ENCODE results near the gene IFT20. TPM values are rescaled to one million over a fixed set of nuclear protein-coding genes. Genes with fewer than 3 reads are reported as not detected.
A peak's percentile ranks its signal among the peaks of the same experiment; 100 is the strongest.

IFT20 gene
- total RNA-seq, 2 experiments from 2014 or later = 52.6 to 53.1 TPM

DNA sequence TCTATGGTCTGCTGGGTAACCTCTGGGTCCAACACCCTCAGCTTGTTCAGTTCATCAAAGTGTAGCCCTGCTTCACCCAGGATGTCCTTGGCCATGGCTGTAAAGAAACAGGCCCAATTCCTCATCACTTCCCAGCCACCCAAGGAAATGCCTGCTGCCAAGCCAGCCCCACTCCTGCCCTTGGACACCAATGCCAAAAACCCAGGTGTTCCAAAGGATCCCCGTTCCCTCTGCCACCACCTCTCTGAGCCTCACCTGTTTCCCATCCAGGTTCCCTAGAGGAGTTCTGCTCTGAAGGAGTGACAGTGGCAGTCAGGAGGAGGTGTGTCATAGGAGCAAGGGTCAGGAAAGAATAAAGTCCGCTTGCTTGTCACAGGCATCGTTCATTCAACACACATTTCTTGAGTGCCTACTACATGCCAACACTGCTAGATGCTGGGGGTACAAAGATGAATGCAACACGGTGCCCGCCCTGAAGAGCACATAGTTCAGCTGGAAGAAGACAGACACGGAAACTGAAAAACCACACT is 3.3 kb downstream of the IFT20 start:
- Mint-ChIP-seq H3K27ac (no peak overlapping the region), H3K9me3 (no peaks in the 10 kb centered on the region), H3K4me3 (peak overlapping the region; percentile 76), H3K36me3 (ENCODE audit: low read depth) (peaks cover 60% of the 10 kb centered on the region), H3K4me1 (ENCODE audit: low read depth) (peaks cover 40% of the 10 kb centered on the region), H3K27me3 (no peaks in the 10 kb centered on the region)
- H3K27me3 ChIP-seq (ENCODE audit: control insufficient read depth in 1 of 2, insufficient read depth in 2 of 2, low read length in 2 of 2) = no peaks in the 10 kb centered on the region
- intact Hi-C loops (cut with DNase I, micrococcal nuclease) = loop anchor here in 1 of 2 experiments (10.0 kb wide), 2 partner anchors 313 to 513 kb away; partner anchors contain the start of genes BLTP2 and FAM222B
- ChIA-PET POLR2A (interaction anchor here (2.1 kb wide), 1 partner anchor 13 kb away, joined by 7 read pairs; the partner anchor contains the start of gene TMEM97), CTCF (interaction anchor here (1.6 kb wide), 1 partner anchor 26 kb away, joined by 6 read pairs; no protein-coding TSS in a partner anchor)
- H3K36me3 ChIP-seq (ENCODE audit: insufficient read depth, low read length) = peaks cover 42% of the 10 kb centered on the region
- ATAC-seq (ENCODE audit: poor library complexity) (no peak), DNase-seq (no peak)
- TF ChIP-seq, protein P1, sequence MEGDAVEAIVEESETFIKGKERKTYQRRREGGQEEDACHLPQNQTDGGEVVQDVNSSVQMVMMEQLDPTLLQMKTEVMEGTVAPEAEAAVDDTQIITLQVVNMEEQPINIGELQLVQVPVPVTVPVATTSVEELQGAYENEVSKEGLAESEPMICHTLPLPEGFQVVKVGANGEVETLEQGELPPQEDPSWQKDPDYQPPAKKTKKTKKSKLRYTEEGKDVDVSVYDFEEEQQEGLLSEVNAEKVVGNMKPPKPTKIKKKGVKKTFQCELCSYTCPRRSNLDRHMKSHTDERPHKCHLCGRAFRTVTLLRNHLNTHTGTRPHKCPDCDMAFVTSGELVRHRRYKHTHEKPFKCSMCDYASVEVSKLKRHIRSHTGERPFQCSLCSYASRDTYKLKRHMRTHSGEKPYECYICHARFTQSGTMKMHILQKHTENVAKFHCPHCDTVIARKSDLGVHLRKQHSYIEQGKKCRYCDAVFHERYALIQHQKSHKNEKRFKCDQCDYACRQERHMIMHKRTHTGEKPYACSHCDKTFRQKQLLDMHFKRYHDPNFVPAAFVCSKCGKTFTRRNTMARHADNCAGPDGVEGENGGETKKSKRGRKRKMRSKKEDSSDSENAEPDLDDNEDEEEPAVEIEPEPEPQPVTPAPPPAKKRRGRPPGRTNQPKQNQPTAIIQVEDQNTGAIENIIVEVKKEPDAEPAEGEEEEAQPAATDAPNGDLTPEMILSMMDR (IDR thresholded peaks at IDR 0.05) = no peak
- peaks cover 35% of the 10 kb centered on the region for H3K4me1 ChIP-seq (ENCODE audit: insufficient read depth, low read length)
- H3K9me3 ChIP-seq (ENCODE audit: control insufficient read depth in 1 of 2, insufficient read depth in 1 of 2, low read length in 2 of 2) = no peaks in the 10 kb centered on the region
- H3K4me3 ChIP-seq (ENCODE audit: low read length) = no peak overlapping the region
- H3K27ac ChIP-seq (ENCODE audit: low read depth in 1 of 2, low read length in 2 of 2) = no peak overlapping the region

DNA sequence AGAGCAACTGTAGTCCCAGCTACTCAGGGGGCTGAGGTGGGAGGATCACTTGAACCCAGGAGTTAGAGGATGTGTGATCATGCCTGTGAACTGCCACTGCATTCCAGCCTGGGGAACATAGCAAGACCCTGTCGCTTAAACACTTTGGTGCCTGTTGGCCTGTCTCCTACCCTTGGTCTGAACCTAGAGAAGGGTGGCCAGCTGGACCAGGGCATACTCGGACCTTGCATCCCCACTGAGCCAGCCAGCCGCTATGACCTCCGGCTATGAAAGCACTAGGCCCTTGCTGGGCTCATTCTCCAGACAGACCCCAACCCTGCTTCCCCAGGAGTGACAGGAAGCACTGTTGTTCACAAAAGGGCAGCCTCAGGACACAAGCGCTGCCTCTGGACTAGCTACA is 4.6 kb downstream of the IFT20 start:
- peaks cover 28% of the 10 kb centered on the region for H3K4me1 Mint-ChIP-seq (ENCODE audit: low read depth)
- no peak for ATAC-seq (ENCODE audit: poor library complexity)
- no peak overlapping the region for H3K4me3 Mint-ChIP-seq
- H3K4me1 ChIP-seq (ENCODE audit: insufficient read depth, low read length) = peaks cover 22% of the 10 kb centered on the region
- intact Hi-C loops (cut with DNase I, micrococcal nuclease) = loop anchor here in 1 of 2 experiments (10.0 kb wide), 2 partner anchors 314 to 514 kb away; partner anchors contain the start of genes BLTP2 and FAM222B
- no peak overlapping the region for H3K4me3 ChIP-seq (ENCODE audit: low read length)
- H3K27ac Mint-ChIP-seq = no peak overlapping the region
- no peak overlapping the region for H3K27ac ChIP-seq (ENCODE audit: low read depth in 1 of 2, low read length in 2 of 2)
- H3K36me3 Mint-ChIP-seq (ENCODE audit: low read depth) = peaks cover 69% of the 10 kb centered on the region
- DNase-seq = no peak
- TF ChIP-seq, protein P1 (IDR thresholded peaks at IDR 0.05) = no peak
- ChIA-PET CTCF (interaction anchor here (1.6 kb wide), 1 partner anchor 28 kb away, joined by 6 read pairs; no protein-coding TSS in a partner anchor), POLR2A (interaction anchor here (2.1 kb wide), 1 partner anchor 12 kb away, joined by 7 read pairs; the partner anchor contains the start of gene TMEM97)
- H3K27me3 Mint-ChIP-seq = no peaks in the 10 kb centered on the region
- no peaks in the 10 kb centered on the region for H3K9me3 ChIP-seq (ENCODE audit: control insufficient read depth in 1 of 2, insufficient read depth in 1 of 2, low read length in 2 of 2)
- no peaks in the 10 kb centered on the region for H3K9me3 Mint-ChIP-seq
- no peaks in the 10 kb centered on the region for H3K27me3 ChIP-seq (ENCODE audit: control insufficient read depth in 1 of 2, insufficient read depth in 2 of 2, low read length in 2 of 2)
- peaks cover 42% of the 10 kb centered on the region for H3K36me3 ChIP-seq (ENCODE audit: insufficient read depth, low read length)

DNA sequence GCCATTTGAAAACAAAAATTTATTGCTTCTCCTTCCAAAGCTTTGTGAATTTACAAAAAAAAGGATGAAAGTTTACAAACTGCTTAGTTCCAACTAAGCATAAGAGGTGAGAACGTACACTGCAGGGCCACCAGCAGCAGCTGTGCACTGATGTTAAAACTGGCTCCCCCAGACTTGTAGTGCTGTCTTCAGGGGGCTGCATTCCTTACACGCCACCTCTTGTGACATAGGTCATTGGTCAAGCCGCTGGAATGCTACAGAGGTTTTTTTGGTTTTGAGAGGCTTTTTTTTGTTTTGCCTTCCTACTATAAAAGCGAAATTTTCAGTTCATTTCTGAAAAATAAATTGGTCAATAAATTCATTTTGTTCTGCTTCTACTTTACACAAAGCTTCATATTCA is 6.9 kb downstream of the IFT20 start:
- CTCF ChIA-PET = no interaction called here
- no peak overlapping the region for H3K27ac ChIP-seq (ENCODE audit: low read depth in 1 of 2, low read length in 2 of 2)

More for the DNA sequence above, 6.9 kb downstream of the IFT20 start:
- H3K36me3 Mint-ChIP-seq (ENCODE audit: low read depth) = peaks cover 59% of the 10 kb centered on the region
- intact Hi-C loops (cut with DNase I, micrococcal nuclease) = no loop called here
- no peak for ATAC-seq (ENCODE audit: poor library complexity)
- H3K4me1 Mint-ChIP-seq (ENCODE audit: low read depth) = peaks cover 9% of the 10 kb centered on the region
- no peaks in the 10 kb centered on the region for H3K27me3 Mint-ChIP-seq
- peaks cover 3% of the 10 kb centered on the region for H3K4me1 ChIP-seq (ENCODE audit: insufficient read depth, low read length)
- no peak overlapping the region for H3K4me3 Mint-ChIP-seq
- no peaks in the 10 kb centered on the region for H3K9me3 ChIP-seq (ENCODE audit: control insufficient read depth in 1 of 2, insufficient read depth in 1 of 2, low read length in 2 of 2)
- no peak overlapping the region for H3K27ac Mint-ChIP-seq
- peaks cover 42% of the 10 kb centered on the region for H3K36me3 ChIP-seq (ENCODE audit: insufficient read depth, low read length)
- no peak overlapping the region for H3K4me3 ChIP-seq (ENCODE audit: low read length)
- H3K9me3 Mint-ChIP-seq = no peaks in the 10 kb centered on the region
- DNase-seq = no peak
- no peaks in the 10 kb centered on the region for H3K27me3 ChIP-seq (ENCODE audit: control insufficient read depth in 1 of 2, insufficient read depth in 2 of 2, low read length in 2 of 2)
- POLR2A ChIA-PET = no interaction called here
- TF ChIP-seq, protein P1 (IDR thresholded peaks at IDR 0.05) = no peak
